ENCODE results near the gene MRPL22.

The MRPL22 gene

GRCh38 chr5:154940772-154941620, at the start of gene MRPL22:
Gene MRPL22 (plus strand): TSS chr5:154941073. CDS start chr5:154941111, 38 bp downstream.
- no peak for TF ChIP-seq TOX (CRISPR knock-in tag; IDR thresholded peaks at IDR 0.05; ENCODE audit: borderline replicate concordance)
- TF ChIP-seq OSR1 (CRISPR knock-in tag; IDR thresholded peaks at IDR 0.05): no peak
- TF ChIP-seq ARNTL (CRISPR knock-in tag; IDR thresholded peaks at IDR 0.05; ENCODE audit: borderline replicate concordance, low read depth): no peak
- TF ChIP-seq ZNF70 (CRISPR knock-in tag; IDR thresholded peaks at IDR 0.05): no peak
- no peak for TF ChIP-seq ZNF8 (CRISPR knock-in tag; IDR thresholded peaks at IDR 0.05)
- no peak for TF ChIP-seq PATZ1 (CRISPR knock-in tag; IDR thresholded peaks at IDR 0.05; ENCODE audit: borderline replicate concordance)
- TF ChIP-seq ZFP3 (CRISPR knock-in tag; IDR thresholded peaks at IDR 0.05): no peak
- TF ChIP-seq ESRRG (CRISPR knock-in tag; IDR thresholded peaks at IDR 0.05): no peak
- TF ChIP-seq CREB5 (CRISPR knock-in tag; IDR thresholded peaks at IDR 0.05; ENCODE audit: low read depth): no peak
- TF ChIP-seq TSHZ2 (CRISPR knock-in tag; IDR thresholded peaks at IDR 0.05): no peak
- no peak for TF ChIP-seq POU6F1 (CRISPR knock-in tag; IDR thresholded peaks at IDR 0.05; ENCODE audit: borderline replicate concordance, low read depth)
- no peak for TF ChIP-seq ZFP30 (CRISPR knock-in tag; IDR thresholded peaks at IDR 0.05)
- no peak for TF ChIP-seq ISL1 (CRISPR knock-in tag; IDR thresholded peaks at IDR 0.05)
- TF ChIP-seq ZC3H10 (CRISPR knock-in tag; IDR thresholded peaks at IDR 0.05): no peak
- no peak for TF ChIP-seq GLIS3 (CRISPR knock-in tag; IDR thresholded peaks at IDR 0.05)
- no peak for TF ChIP-seq TCF4 (CRISPR knock-in tag; IDR thresholded peaks at IDR 0.05; ENCODE audit: borderline replicate concordance)
- no peak for TF ChIP-seq SNAI2 (CRISPR knock-in tag; IDR thresholded peaks at IDR 0.05)
- TF ChIP-seq BACH2 (CRISPR knock-in tag; IDR thresholded peaks at IDR 0.05; ENCODE audit: borderline replicate concordance): no peak
- no peak for TF ChIP-seq CSRNP3 (CRISPR knock-in tag; IDR thresholded peaks at IDR 0.05)
- no peak for TF ChIP-seq CSDC2 (CRISPR knock-in tag; IDR thresholded peaks at IDR 0.05)
- ATAC-seq: peak; percentile 76

- no peak for ATAC-seq
- no peak for TF ChIP-seq TOX (CRISPR knock-in tag; IDR thresholded peaks at IDR 0.05; ENCODE audit: borderline replicate concordance)
- no peak for TF ChIP-seq CREB5 (CRISPR knock-in tag; IDR thresholded peaks at IDR 0.05; ENCODE audit: low read depth)
- no peak for TF ChIP-seq ZNF8 (CRISPR knock-in tag; IDR thresholded peaks at IDR 0.05)
- TF ChIP-seq ZFP3 (CRISPR knock-in tag; IDR thresholded peaks at IDR 0.05): no peak
- TF ChIP-seq TSHZ2 (CRISPR knock-in tag; IDR thresholded peaks at IDR 0.05): no peak
- TF ChIP-seq ISL1 (CRISPR knock-in tag; IDR thresholded peaks at IDR 0.05): no peak
- TF ChIP-seq ZFP30 (CRISPR knock-in tag; IDR thresholded peaks at IDR 0.05): no peak
- TF ChIP-seq RARB (CRISPR knock-in tag; IDR thresholded peaks at IDR 0.05): no peak
- TF ChIP-seq GLIS3 (CRISPR knock-in tag; IDR thresholded peaks at IDR 0.05): no peak
- TF ChIP-seq POU6F1 (CRISPR knock-in tag; IDR thresholded peaks at IDR 0.05; ENCODE audit: borderline replicate concordance, low read depth): no peak
- no peak for TF ChIP-seq SNAI2 (CRISPR knock-in tag; IDR thresholded peaks at IDR 0.05)
Observed at GRCh38 chr5:154892369-154892771, 48.5 kb upstream of the MRPL22 start.

All from SK-N-SH treated with all-trans-retinoic acid at 6 μM for 48 hours (cell line).